Hippocampal formation (tissue), 2 donors: ENCODE measurements around the gene HOXA6.

Experiments used
- DNase-seq, 2 donors: peaks; one replicate each; lab custom pipeline; 2025; lab: John Stamatoyannopoulos, UW

The HOXA6 gene

DNA sequence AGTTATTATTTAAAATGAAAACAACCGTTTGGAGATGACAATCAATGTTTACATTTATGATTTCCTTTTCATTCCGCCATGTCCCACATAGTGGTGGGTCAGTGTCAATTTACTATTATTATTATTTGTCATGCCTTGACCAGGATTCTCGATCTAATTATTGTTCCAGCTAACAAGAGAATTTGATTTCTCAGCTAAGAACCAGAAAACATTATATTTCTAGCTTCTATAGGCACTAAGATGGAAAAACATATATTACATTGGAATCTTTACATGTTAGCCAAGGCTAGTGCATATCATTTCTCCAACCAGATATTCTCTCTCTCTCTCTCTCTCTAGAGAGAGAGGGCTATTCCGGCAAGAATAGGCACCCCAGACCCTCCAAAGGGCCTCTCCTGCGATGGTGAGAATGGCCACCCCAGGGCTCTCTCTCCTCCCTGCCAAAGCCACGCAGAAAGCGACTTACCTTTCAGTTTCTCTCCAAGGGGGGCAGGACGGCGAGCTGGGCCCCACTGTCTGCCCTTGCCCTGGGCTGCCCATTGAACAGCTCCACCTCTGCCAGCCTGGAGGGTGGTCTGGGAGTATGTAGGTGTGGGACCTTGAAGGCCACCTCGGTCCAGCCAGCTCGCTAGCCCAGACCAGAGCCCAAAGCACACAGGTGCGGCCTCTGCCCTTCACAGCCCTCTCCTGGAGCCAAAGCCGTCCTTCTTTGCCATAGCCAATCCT is 2.4 kb upstream of the HOXA6 start:
- no peak for DNase-seq

DNA sequence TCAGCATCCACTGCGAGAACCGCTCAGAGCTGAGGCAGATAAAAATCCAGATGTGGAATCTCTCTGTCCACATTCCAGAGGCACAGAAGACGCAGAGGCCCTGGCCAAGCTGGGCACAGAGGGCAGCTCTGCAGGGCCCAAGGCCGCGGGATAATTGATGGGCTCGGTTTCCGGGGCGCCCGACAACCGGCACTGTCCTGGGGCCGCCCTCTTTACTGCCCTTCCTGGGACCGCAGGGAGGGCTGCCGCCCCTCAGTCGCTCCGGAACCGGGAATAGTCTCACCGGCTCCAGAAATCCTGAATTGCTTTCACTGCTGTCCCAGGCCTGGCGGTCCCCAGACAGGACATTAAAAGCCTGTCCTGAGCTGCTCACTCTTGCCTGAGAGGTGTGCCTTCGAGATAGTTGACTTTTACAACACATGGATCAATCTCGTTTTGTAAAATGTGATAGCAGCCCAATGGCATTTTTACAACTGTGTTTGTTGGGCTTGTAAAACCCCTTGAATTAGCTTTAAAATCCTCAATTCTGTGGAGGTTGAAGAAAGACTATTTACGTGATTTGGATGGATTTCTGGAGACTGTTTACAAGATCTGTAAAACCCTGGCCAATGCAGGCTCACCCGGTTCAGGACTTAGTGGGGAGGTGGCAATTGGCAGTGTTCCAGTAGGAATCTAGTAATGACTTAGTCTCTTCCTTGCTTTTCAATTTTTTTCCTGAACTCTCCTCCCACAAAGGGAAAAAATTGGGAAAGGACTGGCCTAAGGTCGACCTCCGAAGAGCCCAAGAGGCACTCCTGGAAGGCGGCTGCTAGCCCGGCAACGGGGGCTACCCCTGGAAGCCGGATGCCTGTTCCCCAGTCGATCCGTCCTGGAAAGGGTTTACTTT is 1.4 kb upstream of the HOXA6 start:
- DNase-seq = no peak

GRCh38 chr7:27148031-27148755 is 619 bp upstream of the HOXA6 start:
- no peak for DNase-seq

DNA sequence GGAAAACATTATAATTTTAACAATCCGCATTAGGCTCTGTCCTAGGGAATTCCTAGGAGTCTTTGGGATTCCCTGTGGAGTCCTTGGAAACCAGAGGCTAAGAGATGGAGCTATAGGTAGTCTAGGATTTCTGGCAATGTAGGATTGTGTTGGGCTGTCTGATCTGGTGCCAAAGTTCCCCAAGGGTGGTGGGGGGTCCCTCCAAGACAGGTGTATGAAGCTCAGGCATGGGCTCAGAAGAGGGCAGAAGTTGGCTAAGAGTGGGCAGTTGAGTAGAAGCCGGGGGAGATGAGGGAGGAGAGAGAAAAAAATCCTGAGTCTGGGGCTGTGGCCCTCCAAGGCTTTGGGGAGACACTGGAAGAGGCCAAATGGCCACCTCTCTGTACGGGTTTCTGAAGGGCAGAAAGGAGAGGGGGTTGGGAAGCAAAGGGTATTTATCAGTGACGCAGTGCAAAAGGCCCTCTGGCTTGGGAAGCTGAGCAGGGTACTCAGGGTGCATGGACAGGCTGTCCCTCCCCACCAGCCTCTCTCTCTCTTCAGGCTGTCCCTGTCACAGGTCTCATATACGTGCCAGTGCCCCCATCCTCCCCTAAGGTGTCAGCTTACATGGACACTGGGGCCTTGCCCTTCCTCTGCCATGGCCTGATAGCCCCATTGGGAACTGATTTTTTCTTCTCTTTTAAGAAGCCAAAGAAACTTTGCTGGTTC is 929 bp downstream of the HOXA6 start:
- DNase-seq = no peak

- DNase-seq = no peak
Measured at GRCh38 chr7:27145914-27146412, 1.6 kb downstream of the HOXA6 start.

DNA sequence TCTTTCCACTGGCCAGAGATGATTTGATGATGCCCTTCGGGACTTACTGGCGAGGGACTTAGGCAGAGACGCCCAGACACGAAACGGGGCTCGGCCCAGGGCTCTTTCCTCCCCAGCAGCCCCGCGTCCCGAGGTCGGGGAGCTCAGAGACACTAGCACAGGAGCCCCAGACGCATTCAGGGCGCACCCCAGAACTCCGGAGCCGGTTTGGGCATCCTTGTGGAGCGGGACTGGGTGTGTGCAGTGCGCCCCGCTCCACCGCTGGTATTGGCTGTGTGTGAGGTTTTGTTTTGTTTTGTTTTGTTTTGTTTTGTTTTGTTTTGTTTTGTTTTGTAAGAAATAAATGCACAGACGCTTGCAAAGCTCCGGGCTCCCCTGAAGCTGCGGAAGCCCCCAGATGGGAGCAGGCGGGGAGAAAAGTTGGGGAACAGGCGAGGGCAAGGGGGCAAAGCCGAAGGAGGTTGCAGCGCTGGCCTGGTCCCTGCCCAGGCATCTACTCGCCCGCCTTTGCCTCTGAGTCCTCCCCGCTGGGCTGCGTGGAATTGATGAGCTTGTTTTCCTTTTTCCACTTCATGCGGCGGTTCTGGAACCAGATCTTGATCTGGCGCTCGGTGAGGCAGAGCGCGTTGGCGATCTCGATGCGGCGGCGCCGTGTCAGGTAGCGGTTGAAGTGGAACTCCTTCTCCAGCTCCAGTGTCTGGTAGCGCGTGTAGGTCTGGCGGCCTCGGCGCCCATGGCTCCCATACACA is 2.2 kb downstream of the HOXA6 start:
- DNase-seq = no peak

GRCh38 chr7:27144781-27145164 is 2.8 kb downstream of the HOXA6 start:
- no peak for DNase-seq

- DNase-seq = no peak
Measured at GRCh38 chr7:27143950-27144780, 3.4 kb downstream of the HOXA6 start.

GRCh38 chr7:27143023-27143949 is 4.3 kb downstream of the HOXA6 start, which contains the start of gene HOXA5:
Gene HOXA5 (minus strand): TSS chr7:27143681. CDS start chr7:27143607, 74 bp downstream.
- no peak for DNase-seq

DNA sequence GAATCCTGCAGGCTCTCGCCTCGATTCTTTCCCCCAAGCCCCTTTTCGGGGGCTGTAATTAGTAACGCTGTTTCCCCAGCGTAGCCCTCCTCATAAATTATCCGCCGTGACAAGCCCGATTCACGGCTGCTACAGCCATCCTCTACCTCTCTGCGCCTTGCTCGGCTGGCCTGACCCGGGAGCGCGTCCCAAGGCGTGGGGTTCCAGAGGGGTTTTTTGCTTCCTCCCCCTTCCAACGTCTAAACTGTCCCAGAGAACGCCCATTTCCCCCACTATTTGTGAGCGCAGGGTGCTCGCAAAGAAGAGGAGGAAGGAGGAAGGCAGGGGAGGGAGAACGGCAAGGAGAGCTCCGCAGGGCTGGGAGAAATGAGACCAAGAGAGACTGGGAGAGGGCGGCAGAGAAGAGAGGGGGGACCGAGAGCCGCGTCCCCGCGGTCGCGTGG is 5.0 kb downstream of the HOXA6 start:
- DNase-seq = no peak

DNA sequence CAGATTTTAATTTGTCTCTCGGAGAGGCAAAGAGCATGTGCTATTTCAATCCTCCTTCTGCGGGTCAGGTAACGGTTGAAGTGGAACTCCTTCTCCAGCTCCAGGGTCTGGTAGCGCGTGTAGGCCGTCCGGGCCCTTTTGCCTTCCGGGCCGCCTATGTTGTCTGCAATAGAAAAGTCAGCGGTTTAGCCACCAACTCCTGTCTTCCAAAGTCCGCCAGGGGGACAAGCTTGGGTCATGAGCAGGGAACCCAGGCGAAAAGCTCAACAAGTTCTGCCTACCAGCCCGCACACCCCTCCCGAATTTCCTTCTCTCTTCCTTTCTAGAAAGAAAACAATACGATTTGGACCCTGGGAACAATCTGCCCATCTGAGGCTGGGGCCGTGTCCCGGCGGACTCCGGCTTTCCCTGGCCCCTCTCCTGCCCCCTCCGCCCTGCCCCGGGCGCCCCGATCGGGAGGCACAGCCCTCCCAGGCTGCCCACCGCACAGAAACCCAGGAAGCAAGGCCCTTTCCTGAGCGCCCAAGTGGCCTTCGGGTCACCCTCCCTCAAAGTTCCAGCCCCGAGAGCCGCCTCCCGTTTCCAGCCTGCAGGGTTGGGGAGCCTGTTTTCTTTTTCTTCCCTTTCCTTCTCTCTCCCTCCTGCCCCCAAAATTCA is 5.5 kb downstream of the HOXA6 start:
- no peak for DNase-seq

- DNase-seq = no peak
Measured at GRCh38 chr7:27141137-27141922, 6.2 kb downstream of the HOXA6 start.

- DNase-seq = no peak
Measured at GRCh38 chr7:27140126-27140857, 7.3 kb downstream of the HOXA6 start.

- DNase-seq = no peak
Measured at GRCh38 chr7:27139334-27140125, 8.0 kb downstream of the HOXA6 start.

DNA sequence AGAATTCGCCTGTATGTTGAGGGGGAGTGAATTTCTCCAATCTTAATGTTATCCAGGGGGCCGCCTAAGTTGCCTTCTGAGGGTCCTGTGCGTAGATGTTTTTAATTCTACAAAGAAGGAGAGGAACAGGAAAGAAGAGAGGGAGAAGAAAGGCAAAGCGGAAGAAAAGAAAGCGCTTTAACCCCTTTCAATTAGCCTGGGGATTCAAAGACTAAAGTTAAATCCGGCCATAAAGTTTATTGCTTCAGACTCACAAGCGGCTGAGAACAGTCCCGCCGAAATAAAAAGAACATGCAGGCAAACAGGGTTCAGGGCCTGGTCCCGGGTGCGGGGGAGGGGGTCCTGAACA is 8.6 kb downstream of the HOXA6 start:
- no peak for DNase-seq

DNA sequence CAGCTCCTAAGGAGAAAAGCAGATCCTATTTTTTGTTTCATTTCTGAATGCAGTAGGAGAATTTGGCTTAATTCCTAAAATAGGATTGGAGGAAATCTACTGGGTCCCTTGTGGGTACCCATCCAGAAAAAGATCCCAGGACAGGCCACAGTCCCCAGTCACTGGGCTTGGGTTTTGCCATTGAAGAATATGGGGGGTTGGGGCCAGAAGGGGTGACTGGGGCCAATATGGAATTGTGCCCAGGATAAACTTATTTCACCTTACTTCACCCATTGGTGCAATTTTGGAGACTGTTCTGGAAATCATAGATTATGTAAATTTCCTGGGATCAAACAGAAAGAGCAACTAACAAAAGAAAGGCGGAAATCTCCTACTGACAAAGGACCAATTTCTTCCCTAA is 9.1 kb downstream of the HOXA6 start:
- DNase-seq = no peak
